GM23338 (cell line): ENCODE data around the gene ANKFY1. TPM values are rescaled to one million over a fixed set of nuclear protein-coding genes. Genes with fewer than 3 reads are reported as not detected.

Experiments
- ATAC-seq: fragments of 200-7000 bp; cut with Tn5 transposase; 3 replicates; pipeline ENCODE4 v1.9.1; 2020
- DNase-seq: peaks from one replicate; pipeline ENCODE4 v3.0.0-alpha.2; 2015; ENCODE audit warnings: low spot score
- H2AFZ ChIP-seq: fragments of 200-600 bp; sonication (generic); 2 replicates; pipeline ENCODE4 v1.8.0; 2016; ENCODE audit warnings: antibody characterized with exemption, mild to moderate bottlenecking, moderate library complexity
- H3F3A ChIP-seq: fragments of 200-600 bp; sonication (generic); replicated peaks from 2 replicates; pipeline ENCODE4 v1.8.0; 2017; ENCODE audit warnings: antibody characterized with exemption, mixed run types, low read depth
- H3K27ac ChIP-seq: fragments of 200-600 bp; sonication (generic); 2 replicates; pipeline ENCODE4 v1.6.1; 2016; ENCODE audit warnings: low read depth
- H3K27me3 ChIP-seq: fragments of 200-600 bp; sonication (generic); 2 replicates; pipeline ENCODE4 v1.8.0; 2016; ENCODE audit warnings: mild to moderate bottlenecking, mixed run types, moderate library complexity; ENCODE audit not compliant: insufficient read depth
- H3K36me3 ChIP-seq: fragments of 200-600 bp; sonication (generic); 2 replicates; pipeline ENCODE4 v1.8.0; 2016; ENCODE audit warnings: mild to moderate bottlenecking; ENCODE audit not compliant: insufficient read depth
- H3K4me1 ChIP-seq: fragments of 200-600 bp; sonication (generic); 2 replicates; pipeline ENCODE4 v1.8.0; 2016; ENCODE audit warnings: mild to moderate bottlenecking, moderate library complexity; ENCODE audit not compliant: insufficient read depth
- H3K4me2 ChIP-seq: fragments of 200-600 bp; sonication (generic); 2 replicates; pipeline ENCODE4 v1.7.1; 2017; ENCODE audit warnings: mixed run types
- H3K4me3 ChIP-seq: fragments of 200-600 bp; sonication (generic); 2 replicates; pipeline ENCODE4 v1.6.1; 2016; ENCODE audit warnings: mixed run types
- H3K79me2 ChIP-seq: fragments of 200-600 bp; sonication (generic); replicated peaks from 2 replicates; pipeline ENCODE4 v1.8.0; 2017; ENCODE audit warnings: mild to moderate bottlenecking; ENCODE audit not compliant: insufficient read depth
- H3K9me2 ChIP-seq: fragments of 200-600 bp; sonication (generic); 2 replicates; pipeline ENCODE4 v1.8.0; 2017; ENCODE audit not compliant: insufficient read depth
- H4K20me1 ChIP-seq: fragments of 200-600 bp; sonication (generic); replicated peaks from 2 replicates; pipeline ENCODE4 v1.8.0; 2017; ENCODE audit warnings: mild to moderate bottlenecking; ENCODE audit not compliant: insufficient read depth
- H3K27ac Mint-ChIP-seq: 2 replicates; pipeline ENCODE4 v1.8.0; 2020; ENCODE audit warnings: inconsistent platforms, mild to moderate bottlenecking, moderate library complexity, mixed read lengths
- H3K27me3 Mint-ChIP-seq: 3 replicates; pipeline ENCODE4 v1.8.0; 2022; ENCODE audit warnings: low read depth, mild to moderate bottlenecking, moderate library complexity, mixed read lengths, inconsistent platforms; ENCODE audit not compliant: insufficient read depth, poor library complexity
- H3K36me3 Mint-ChIP-seq: 3 replicates; pipeline ENCODE4 v1.8.0; 2021; ENCODE audit warnings: low read depth, mild to moderate bottlenecking, inconsistent platforms, moderate library complexity, mixed read lengths
- H3K4me1 Mint-ChIP-seq: 3 replicates; pipeline ENCODE4 v1.8.0; 2020; ENCODE audit warnings: mild to moderate bottlenecking, inconsistent platforms, mixed read lengths
- H3K4me3 Mint-ChIP-seq: 3 replicates; pipeline ENCODE4 v1.8.0; 2021; ENCODE audit warnings: moderate library complexity, mild to moderate bottlenecking, inconsistent platforms, mixed read lengths
- H3K9me3 Mint-ChIP-seq: 3 replicates; pipeline ENCODE4 v1.8.0; 2020; ENCODE audit warnings: moderate library complexity, mild to moderate bottlenecking, inconsistent platforms, mixed read lengths
- CREB1 ChIP-seq: fragments of 250-450 bp; sonication (Bioruptor Pico); IDR thresholded peaks from 2 replicates; pipeline ENCODE4 v1.5.0; 2020; ENCODE audit warnings: low read depth, mild to moderate bottlenecking, moderate library complexity
- EZH2 ChIP-seq: fragments of 200-600 bp; sonication (generic); IDR thresholded peaks from one replicate; pipeline ENCODE4 v1.8.0; 2017; ENCODE audit warnings: antibody characterized with exemption, mild to moderate bottlenecking, low read depth; ENCODE audit not compliant: unreplicated experiment
- EZH2phosphoT487 ChIP-seq: fragments of 200-600 bp; sonication (generic); IDR thresholded peaks from one replicate; pipeline ENCODE4 v1.8.1; 2018; ENCODE audit warnings: antibody characterized with exemption; ENCODE audit not compliant: unreplicated experiment
- JUNB ChIP-seq: IDR thresholded peaks from one replicate; pipeline ENCODE4 v1.6.1; 2016; ENCODE audit warnings: antibody characterized with exemption; ENCODE audit not compliant: unreplicated experiment
- NANOG ChIP-seq: IDR thresholded peaks from 2 replicates; pipeline ENCODE4 v1.6.1; 2016; ENCODE audit warnings: antibody characterized with exemption, borderline replicate concordance
- POLR2AphosphoS5 ChIP-seq: IDR thresholded peaks from 2 replicates; pipeline ENCODE4 v1.6.1; 2016; ENCODE audit warnings: antibody characterized with exemption, low read depth
- ZNF114 ChIP-seq: fragments of 250-450 bp; sonication (Bioruptor Pico); IDR thresholded peaks from 2 replicates; pipeline ENCODE4 v1.5.0; 2020; ENCODE audit warnings: mild to moderate bottlenecking, moderate library complexity
- ZNF331 ChIP-seq: fragments of 250-450 bp; sonication (Bioruptor Pico); IDR thresholded peaks from 2 replicates; pipeline ENCODE4 v1.5.0; 2020; ENCODE audit warnings: low read depth, mild to moderate bottlenecking, moderate library complexity
- long read RNA-seq: library from polyadenylated mRNA; unstranded; transcript quantifications from one replicate; pipeline ENCODE4 v2.0.0, GENCODE V29; 2020; ENCODE audit not compliant: unreplicated experiment
- polyA plus RNA-seq: library from polyadenylated mRNA; unstranded; fragments of >200 nt; fragmentation: Nextera tagmentation; extraction: Ambion mirVana; gene quantifications from 2 replicates; pipeline ENCODE4 v1.2.1, GENCODE V29; 2016
- total RNA-seq: library from RNA; depleted of rRNA; stranded (reverse); fragments of >200 nt; shearing (Covaris generic); gene quantifications from 2 replicates; pipeline ENCODE4 v1.2.3, GENCODE V29; 2014; rRNA removed
- TF ChIP-seq, protein P1 (sequence below): IDR thresholded peaks from one replicate; pipeline ENCODE4 v1.6.1; 2018; ENCODE audit warnings: antibody characterized with exemption; ENCODE audit not compliant: unreplicated experiment
- TF ChIP-seq, protein P2 (sequence below), 2 experiments: fragments of 200-600 bp in 1 of 2; sonication (generic) in 1 of 2; conservative IDR thresholded peaks; 2 replicates each; pipeline versions ENCODE4 v1.5.1 to v1.6.1; 2016 to 2017; ENCODE audit warnings: antibody characterized with exemption in 2 of 2, low read depth in 2 of 2, mild to moderate bottlenecking in 2 of 2, moderate library complexity in 1 of 2
- TF ChIP-seq, protein P3 (sequence below): IDR thresholded peaks from 2 replicates; pipeline ENCODE4 v1.6.1; 2016; ENCODE audit warnings: antibody characterized with exemption

ANKFY1 gene, protein sequence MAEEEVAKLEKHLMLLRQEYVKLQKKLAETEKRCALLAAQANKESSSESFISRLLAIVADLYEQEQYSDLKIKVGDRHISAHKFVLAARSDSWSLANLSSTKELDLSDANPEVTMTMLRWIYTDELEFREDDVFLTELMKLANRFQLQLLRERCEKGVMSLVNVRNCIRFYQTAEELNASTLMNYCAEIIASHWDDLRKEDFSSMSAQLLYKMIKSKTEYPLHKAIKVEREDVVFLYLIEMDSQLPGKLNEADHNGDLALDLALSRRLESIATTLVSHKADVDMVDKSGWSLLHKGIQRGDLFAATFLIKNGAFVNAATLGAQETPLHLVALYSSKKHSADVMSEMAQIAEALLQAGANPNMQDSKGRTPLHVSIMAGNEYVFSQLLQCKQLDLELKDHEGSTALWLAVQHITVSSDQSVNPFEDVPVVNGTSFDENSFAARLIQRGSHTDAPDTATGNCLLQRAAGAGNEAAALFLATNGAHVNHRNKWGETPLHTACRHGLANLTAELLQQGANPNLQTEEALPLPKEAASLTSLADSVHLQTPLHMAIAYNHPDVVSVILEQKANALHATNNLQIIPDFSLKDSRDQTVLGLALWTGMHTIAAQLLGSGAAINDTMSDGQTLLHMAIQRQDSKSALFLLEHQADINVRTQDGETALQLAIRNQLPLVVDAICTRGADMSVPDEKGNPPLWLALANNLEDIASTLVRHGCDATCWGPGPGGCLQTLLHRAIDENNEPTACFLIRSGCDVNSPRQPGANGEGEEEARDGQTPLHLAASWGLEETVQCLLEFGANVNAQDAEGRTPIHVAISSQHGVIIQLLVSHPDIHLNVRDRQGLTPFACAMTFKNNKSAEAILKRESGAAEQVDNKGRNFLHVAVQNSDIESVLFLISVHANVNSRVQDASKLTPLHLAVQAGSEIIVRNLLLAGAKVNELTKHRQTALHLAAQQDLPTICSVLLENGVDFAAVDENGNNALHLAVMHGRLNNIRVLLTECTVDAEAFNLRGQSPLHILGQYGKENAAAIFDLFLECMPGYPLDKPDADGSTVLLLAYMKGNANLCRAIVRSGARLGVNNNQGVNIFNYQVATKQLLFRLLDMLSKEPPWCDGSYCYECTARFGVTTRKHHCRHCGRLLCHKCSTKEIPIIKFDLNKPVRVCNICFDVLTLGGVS
- total RNA-seq = 44.4 and 55.2 TPM in 2 replicates
- 12.1 and 12.9 TPM in 2 replicates for polyA plus RNA-seq
- long read RNA-seq, partial matches to known transcripts = 0 of 1 reads
- long read RNA-seq, other reads (novel, unspliced or antisense) = 1 of 1 reads

DNA sequence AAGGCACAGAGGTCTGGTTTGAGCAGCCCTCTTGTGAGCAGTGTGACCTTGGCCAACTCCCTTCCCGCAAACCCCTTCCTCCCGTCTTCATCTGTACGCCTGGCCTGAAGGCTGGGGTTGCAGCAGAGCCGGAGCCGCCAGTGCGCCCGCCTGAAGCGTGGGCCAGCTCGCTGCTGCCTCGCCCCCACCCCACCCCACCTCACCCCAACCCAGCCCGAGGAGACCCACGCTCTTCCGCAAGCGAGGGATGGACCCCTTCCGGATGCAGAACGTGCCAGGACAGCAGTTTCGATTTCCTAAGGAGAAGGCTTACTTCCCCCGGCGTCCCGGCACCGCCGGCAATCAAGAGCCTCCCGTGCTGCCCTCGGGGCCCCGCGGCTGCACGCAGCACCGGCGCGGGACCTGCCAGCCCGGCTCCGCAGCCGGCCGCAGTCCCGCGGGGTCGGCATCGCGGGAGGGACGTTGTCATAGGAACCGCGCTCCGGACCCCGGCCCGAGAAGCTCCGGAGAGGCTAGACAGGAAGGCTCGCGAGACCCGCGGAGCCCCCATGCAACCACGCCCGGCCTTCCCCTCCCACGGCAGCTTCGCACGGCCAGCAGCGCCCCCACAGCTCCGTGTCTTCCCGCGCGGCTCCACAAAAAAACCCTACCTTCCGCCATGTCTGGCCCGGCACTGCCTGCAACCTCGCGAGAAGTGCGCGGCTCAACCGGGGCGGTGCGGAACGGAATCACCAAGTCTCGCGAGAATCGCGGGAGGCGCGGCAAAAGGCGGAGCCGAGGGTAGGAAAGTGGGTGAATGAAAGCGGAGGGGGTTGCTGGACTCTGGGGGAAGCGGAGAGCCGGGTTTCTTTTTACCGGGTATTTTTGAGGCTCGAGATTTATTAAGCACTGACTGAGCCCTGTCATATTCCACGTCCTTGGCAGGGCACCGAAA lies at the start of gene ANKFY1:
Gene ANKFY1, minus strand, starts transcription at position 698 of the 934 bp plus-strand sequence. Its CDS starts 38 bp downstream, at position 660.
- Histone ChIP-seq H3K4me3 (peak within 1 kb of the TSS; percentile 94), H3K27me3 (no peaks in the 10 kb centered on the region), H3K79me2 (peaks cover 52% of the 10 kb centered on the region), H4K20me1 (peaks cover 42% of the 10 kb centered on the region), H3K27ac (peak within 1 kb of the TSS; percentile 33), H3K36me3 (peaks cover 8% of the 10 kb centered on the region), H3K9me2 (no peaks in the 10 kb centered on the region), H2AFZ (peak within 1 kb of the TSS; percentile 57), H3F3A (peaks cover 11% of the 10 kb centered on the region; the same call in 1 of the 2 replicates), H3K4me1 (peaks cover 13% of the 10 kb centered on the region), H3K4me2 (peak within 1 kb of the TSS; percentile 85)
- DNase-seq = peak; percentile 98
- Mint-ChIP-seq H3K27me3 (peaks cover 7% of the 10 kb centered on the region), H3K4me1 (peaks cover 32% of the 10 kb centered on the region), H3K36me3 (peaks cover 37% of the 10 kb centered on the region), H3K9me3 (peaks cover 14% of the 10 kb centered on the region), H3K27ac (peak within 1 kb of the TSS; percentile 84), H3K4me3 (peak within 1 kb of the TSS; percentile 88)
- TF ChIP-seq ZNF331 (CRISPR knock-in tag) (no peak), POLR2AphosphoS5 (peak; percentile 95), EZH2 (no peak), CREB1 (CRISPR knock-in tag) (no peak), JUNB (no peak), ZNF114 (no peak), EZH2phosphoT487 (no peak), NANOG (no peak)
- TF ChIP-seq, protein P1, sequence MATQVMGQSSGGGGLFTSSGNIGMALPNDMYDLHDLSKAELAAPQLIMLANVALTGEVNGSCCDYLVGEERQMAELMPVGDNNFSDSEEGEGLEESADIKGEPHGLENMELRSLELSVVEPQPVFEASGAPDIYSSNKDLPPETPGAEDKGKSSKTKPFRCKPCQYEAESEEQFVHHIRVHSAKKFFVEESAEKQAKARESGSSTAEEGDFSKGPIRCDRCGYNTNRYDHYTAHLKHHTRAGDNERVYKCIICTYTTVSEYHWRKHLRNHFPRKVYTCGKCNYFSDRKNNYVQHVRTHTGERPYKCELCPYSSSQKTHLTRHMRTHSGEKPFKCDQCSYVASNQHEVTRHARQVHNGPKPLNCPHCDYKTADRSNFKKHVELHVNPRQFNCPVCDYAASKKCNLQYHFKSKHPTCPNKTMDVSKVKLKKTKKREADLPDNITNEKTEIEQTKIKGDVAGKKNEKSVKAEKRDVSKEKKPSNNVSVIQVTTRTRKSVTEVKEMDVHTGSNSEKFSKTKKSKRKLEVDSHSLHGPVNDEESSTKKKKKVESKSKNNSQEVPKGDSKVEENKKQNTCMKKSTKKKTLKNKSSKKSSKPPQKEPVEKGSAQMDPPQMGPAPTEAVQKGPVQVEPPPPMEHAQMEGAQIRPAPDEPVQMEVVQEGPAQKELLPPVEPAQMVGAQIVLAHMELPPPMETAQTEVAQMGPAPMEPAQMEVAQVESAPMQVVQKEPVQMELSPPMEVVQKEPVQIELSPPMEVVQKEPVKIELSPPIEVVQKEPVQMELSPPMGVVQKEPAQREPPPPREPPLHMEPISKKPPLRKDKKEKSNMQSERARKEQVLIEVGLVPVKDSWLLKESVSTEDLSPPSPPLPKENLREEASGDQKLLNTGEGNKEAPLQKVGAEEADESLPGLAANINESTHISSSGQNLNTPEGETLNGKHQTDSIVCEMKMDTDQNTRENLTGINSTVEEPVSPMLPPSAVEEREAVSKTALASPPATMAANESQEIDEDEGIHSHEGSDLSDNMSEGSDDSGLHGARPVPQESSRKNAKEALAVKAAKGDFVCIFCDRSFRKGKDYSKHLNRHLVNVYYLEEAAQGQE = no peak
- TF ChIP-seq, protein P2, sequence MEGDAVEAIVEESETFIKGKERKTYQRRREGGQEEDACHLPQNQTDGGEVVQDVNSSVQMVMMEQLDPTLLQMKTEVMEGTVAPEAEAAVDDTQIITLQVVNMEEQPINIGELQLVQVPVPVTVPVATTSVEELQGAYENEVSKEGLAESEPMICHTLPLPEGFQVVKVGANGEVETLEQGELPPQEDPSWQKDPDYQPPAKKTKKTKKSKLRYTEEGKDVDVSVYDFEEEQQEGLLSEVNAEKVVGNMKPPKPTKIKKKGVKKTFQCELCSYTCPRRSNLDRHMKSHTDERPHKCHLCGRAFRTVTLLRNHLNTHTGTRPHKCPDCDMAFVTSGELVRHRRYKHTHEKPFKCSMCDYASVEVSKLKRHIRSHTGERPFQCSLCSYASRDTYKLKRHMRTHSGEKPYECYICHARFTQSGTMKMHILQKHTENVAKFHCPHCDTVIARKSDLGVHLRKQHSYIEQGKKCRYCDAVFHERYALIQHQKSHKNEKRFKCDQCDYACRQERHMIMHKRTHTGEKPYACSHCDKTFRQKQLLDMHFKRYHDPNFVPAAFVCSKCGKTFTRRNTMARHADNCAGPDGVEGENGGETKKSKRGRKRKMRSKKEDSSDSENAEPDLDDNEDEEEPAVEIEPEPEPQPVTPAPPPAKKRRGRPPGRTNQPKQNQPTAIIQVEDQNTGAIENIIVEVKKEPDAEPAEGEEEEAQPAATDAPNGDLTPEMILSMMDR (conservative IDR thresholded peaks at IDR 0.05; ENCODE audit: low read depth in 2 of 2) = no peak
- TF ChIP-seq, protein P3, sequence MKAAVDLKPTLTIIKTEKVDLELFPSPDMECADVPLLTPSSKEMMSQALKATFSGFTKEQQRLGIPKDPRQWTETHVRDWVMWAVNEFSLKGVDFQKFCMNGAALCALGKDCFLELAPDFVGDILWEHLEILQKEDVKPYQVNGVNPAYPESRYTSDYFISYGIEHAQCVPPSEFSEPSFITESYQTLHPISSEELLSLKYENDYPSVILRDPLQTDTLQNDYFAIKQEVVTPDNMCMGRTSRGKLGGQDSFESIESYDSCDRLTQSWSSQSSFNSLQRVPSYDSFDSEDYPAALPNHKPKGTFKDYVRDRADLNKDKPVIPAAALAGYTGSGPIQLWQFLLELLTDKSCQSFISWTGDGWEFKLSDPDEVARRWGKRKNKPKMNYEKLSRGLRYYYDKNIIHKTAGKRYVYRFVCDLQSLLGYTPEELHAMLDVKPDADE = peak; percentile 39; the same call in 1 of the 2 replicates
- ATAC-seq = peak; percentile 92
